NCI-H1694 (cell line): ENCODE measurements around the gene EMX2.

Source experiments
- DNase-seq: peaks from one replicate; lab custom pipeline; 2025; lab: John Stamatoyannopoulos, UW

The EMX2 gene

GRCh38 chr10:117544711-117545140 is 2.2 kb downstream of the EMX2 start:
- DNase-seq, result no peak

- DNase-seq, result no peak
Measured at GRCh38 chr10:117545141-117546019, 2.8 kb downstream of the EMX2 start.

DNA sequence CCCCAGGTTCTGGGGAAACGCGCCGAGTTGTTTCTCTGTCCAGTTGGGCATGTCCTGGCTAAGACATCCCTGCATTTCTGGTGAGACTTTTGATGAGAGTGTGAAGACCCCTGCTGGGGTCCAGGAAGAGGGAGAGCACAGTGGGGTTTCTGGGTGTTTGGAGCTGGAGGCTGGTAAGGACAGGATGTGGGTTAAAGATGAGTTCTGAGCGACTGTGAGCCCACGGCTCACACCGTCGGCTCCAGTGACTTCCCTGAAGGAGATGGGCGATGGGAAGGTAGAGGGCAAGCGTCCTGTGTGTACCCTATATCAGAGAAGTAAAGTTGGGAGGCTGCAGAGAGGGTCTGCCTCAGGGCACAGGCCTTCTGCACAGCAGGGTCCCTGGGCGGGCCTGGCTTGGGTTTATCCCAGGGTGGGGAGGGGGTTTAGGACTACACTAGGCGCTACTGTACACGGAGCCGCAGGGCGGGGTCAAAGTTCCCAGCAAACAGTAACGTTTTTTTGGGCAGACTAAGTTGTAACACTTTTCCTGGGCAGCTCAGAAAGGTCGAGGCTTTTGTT is 3.6 kb downstream of the EMX2 start:
- DNase-seq, result no peak

DNA sequence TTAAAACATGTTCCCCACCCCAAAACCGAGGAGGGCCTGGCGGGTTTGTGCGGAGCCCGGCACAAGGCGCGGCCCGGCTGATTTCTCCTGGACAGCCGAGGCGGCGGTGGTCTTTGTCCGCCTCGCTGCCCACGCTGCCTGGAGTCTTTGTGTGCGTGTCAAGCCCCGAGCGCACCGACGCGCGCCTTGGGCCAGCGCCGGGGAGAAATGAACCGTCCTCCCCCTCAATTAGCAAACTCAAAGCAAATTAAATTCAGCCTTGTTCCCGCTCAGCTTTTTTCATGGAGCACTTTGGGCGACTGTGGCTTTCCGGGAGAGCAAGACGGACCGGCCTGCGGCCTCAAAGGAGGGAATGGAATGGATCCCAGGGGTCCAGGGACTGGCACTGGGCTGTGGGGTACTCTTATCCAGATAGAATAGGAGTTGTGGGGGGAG is 4.1 kb downstream of the EMX2 start:
- no peak for DNase-seq

DNA sequence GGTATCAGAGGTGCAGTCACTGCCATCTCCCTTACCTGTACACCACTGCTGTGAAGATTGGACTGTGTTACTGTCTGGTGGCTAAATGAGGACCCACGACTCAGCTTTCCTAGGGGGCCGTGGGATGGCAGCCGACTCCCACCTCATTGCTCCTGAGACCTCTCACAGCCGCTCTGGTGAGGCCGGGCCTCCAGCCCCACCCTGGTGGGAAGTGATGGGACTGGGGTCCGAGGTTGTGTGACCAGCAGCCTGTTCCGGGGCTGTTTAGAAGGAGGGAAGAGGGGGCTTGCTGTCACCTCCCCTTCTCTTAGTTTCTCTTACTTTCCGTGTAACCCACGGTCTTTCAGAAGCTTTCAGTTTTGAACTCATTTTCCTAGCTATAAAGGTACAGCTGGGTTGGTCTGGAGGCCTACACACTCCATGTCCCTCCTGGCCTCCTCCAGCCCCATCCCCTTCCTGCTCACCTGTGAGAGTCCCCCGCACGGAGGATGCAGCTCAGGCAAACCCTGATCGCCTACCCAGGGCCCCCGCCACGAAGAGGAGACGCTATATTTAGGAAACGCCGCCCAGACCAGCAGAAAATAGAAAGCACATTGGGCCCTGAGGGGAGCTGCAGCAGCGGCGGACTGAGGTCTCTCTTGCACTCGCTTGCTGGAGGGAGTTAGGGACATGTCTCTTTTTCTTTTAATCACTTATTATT is 4.6 kb downstream of the EMX2 start:
- no peak for DNase-seq

DNA sequence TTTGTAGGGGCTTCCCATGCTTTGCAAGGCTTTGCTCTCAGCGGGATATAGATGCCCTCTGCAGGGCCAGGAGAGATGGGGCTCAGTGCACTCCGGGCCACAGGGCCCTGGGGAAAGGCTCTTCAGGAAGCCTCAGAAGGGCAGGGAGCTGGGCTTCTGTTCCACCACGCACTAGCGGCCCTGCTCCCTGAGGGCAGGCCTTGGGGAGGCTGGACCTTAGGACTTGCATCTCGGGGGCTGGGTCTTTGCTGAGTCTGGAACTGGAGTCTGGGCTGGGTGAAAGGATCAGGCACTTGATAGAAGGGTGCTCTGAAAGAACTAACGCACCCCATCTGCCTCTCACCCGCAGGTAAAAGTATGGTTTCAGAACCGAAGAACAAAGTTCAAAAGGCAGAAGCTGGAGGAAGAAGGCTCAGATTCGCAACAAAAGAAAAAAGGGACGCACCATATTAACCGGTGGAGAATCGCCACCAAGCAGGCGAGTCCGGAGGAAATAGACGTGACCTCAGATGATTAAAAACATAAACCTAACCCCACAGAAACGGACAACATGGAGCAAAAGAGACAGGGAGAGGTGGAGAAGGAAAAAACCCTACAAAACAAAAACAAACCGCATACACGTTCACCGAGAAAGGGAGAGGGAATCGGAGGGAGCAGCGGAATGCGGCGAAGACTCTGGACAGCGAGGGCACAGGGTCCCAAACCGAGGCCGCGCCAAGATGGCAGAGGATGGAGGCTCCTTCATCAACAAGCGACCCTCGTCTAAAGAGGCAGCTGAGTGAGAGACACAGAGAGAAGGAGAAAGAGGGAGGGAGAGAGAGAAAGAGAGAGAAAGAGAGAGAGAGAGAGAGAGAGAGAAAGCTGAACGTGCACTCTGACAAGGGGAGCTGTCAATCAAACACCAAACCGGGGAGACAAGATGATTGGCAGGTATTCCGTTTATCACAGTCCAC is 5.4 kb downstream of the EMX2 start:
- DNase-seq, result no peak

DNA sequence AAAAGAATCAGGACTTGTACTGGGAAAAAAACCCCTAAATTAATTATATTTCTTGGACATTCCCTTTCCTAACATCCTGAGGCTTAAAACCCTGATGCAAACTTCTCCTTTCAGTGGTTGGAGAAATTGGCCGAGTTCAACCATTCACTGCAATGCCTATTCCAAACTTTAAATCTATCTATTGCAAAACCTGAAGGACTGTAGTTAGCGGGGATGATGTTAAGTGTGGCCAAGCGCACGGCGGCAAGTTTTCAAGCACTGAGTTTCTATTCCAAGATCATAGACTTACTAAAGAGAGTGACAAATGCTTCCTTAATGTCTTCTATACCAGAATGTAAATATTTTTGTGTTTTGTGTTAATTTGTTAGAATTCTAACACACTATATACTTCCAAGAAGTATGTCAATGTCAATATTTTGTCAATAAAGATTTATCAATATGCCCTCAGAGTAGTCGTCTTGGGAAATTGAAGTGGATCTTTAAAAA is 6.6 kb downstream of the EMX2 start:
- no peak for DNase-seq

GRCh38 chr10:117550076-117550475 is 7.5 kb downstream of the EMX2 start:
- DNase-seq, result no peak

DNA sequence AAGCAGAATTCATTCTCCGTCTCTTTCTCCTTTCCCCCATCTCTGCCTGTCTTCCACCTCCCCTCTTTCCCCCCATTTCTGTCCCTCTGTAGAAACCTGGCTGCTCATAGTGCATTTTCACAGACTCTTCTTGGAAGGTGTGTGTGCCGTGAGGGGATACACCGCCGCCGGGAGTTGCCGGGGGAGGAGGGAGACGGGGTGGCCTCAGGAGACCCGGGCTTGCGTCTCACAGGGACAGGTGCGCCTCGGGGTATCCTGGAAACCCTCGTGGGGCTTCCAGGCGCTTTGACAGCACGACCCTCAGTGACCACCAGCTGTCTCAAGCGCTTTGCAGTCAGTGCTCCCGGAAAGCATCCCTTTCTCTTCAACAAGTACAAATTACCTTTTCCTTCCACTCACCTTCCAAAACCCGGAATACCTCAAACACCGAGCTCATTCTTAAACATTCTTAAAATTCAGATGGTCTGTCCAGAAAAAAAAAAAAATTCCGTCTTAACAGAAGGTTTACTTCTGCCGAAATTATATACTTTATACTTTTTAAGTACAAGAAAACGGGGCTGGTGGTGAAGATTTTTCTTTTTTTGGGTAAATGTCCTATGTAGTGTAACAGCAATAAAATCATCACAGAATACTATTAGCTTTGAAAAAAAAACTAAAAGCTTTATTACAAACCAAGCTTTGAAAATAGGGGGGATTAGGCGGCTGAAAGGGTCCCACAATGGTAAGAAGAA is 8.2 kb downstream of the EMX2 start:
- DNase-seq, result no peak

- DNase-seq, result no peak
Measured at GRCh38 chr10:117551330-117552155, 9.0 kb downstream of the EMX2 start.

DNA sequence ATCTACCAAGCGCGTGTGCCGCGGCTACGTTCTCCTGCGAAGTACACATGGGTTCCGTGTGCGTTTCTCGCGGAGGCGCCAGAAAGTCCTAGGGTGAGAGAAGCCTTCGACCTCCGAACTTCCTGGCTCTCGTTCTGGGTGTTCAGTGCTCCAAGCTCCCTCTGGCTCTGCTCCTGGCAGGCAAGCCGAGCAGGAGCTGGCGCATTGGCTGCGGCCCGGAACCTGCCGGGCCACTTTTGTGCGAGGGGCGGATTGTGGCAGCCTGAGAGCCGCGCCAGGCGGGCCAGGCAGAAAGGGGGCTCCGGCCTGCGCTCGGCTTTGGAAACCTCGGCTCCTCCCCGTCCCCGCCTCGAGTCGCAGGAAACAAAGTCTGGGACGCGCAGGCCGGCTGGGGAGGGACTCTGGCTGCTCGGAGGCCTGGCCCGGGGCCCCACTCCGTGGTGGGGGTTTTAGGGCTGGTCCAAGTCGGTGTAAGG is 9.6 kb downstream of the EMX2 start:
- no peak for DNase-seq

DNA sequence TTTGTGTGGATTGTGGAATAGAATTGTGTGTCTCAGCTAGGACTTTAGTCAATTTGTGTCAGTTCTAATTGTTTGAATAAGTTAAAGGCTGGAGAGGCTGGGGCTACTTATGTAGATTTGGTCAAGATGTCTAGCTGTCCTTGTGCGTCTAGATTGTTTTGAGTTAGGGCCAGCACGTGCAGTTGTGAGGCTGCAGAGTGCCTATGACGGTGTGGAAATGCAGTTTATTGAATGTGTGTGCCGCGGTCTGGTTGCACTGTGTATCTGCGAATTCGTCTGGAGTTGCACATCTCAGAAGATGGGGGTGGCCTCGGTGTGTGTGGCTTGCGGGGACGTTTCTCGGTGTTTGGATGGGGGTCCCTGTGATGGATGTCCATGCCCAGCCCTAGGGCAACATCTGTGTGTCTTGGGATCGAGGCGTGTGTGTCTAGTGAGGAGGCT is 10.2 kb downstream of the EMX2 start:
- DNase-seq, result no peak

- DNase-seq, result no peak
Measured at GRCh38 chr10:117553142-117553814, 10.7 kb downstream of the EMX2 start.

- DNase-seq, result no peak
Measured at GRCh38 chr10:117553815-117554172, 11.2 kb downstream of the EMX2 start.

- no peak for DNase-seq
Measured at GRCh38 chr10:117554241-117554814, 11.8 kb downstream of the EMX2 start.

DNA sequence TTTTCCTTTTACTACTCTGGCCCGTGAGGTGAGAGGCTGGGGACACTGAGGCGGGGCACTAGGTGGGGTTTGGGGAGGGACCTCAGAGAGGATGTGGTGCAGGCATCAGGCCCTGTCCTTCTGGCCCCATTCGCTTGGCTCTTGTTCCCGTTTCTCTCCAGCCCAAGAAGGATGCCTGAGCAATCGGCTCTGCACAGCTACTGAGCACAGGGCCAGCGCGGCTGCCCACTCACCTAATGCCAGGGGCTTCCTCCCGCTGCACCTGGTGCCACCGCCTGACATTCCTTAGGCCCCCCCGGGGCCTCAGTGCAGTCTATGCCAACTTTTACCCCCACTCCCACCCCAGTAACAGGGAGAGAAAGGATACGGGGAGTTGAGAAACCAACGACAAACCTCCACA is 12.5 kb downstream of the EMX2 start:
- no peak for DNase-seq

DNA sequence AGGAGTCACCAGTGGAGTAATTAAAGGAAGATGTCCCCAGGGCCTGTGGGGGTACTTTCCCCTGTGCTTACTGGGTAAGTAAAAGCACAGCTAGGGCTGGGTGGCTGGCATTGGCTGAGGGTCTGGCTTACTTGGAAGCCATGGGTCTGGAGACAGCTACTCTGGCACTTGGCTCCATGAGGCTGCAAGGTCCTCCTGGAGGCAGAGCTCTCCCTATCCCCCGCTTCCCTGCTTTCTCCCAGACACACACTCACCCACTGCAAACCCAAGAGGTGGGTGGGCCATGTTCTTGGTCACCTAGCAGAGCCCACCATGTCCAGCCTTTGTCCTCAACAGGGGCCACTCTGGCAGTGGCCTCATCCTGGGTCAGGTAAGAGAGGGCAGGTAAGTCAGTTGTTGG is 13.3 kb downstream of the EMX2 start:
- no peak for DNase-seq

GRCh38 chr10:117556356-117556755 is 13.8 kb downstream of the EMX2 start:
- no peak for DNase-seq

- DNase-seq, result no peak
Measured at GRCh38 chr10:117559712-117560111, 17.2 kb downstream of the EMX2 start.
